HG03378 (cell line): ENCODE measurements around the gene NTRK1.

Experiments used
- ATAC-seq: cut with Tn5 transposase; IDR thresholded peaks from one replicate; pipeline ENCODE4 v1.9.1; 2021; ENCODE audit warnings: mild to moderate bottlenecking, moderate library complexity; ENCODE audit not compliant: unreplicated experiment

Gene NTRK1

DNA sequence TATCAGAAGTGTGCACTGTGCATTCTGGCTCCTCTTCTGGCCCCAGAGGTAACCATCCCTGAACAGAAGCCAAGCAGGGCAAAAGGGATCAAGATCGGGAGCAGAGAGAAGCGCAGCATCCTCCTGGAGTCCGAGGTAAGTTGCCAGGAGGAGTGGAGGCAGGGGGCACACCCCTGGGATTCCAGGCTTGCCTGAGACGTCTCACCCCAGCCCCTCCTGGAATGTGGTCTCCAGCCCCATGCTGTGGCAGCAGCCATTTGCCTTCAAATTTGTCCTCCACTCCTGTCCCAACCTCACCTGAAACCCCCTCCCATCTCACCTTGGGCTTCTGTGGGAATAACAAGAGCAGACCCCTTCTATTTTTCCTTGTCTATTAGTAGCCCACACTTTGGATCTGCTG lies 69.8 kb downstream of the NTRK1 start:
- ATAC-seq, result no peak
